ENCODE results near the gene ILRUN. TPM values are rescaled to one million over a fixed set of nuclear protein-coding genes. Genes with fewer than 3 reads are reported as not detected.
"Not testable (repeated sequence)": the region's sequence is repeated elsewhere in the genome, so short reads cannot be mapped to it uniquely, and the experiment has no call there.

The ILRUN gene
- total and polyA plus RNA-seq, 2 experiments from 2014 or later = 8.4 to 32.6 TPM

DNA sequence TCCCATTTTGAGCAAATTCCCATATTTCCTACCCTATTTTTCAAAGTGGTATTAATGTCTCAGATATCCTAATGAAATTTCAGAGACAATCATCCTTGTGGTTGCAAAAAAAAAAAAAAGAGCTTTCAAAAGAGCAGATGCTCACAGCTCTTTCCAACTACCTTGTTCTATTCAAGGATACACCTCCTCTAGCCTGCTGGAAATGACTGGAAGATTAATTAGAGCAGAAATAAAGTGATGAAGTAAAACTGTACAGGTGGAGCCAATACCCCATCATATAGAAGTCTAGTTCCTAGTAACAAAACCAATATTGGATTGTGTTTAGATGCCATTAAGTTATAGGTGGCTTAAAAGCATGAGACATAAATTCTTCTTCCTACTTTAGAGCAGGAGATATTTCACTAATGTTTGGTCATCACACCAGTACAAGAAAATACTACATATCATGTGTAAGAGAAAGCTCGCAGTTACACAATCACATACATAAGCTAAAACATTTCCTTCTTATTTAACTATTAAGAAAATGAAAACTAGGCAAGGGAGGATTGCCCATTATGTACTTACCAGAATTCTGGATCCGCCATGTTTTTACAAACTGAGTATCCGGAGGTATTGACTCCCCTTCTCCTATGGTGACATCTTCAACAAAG lies 42.4 kb downstream of the ILRUN start:
- Histone ChIP-seq H3K9me3 (ENCODE audit: low read depth) (no peaks in the 10 kb centered on the region), H3K4me3 (no peak overlapping the region), H3K27me3 (replicated peaks; ENCODE audit: insufficient read depth) (no peaks in the 10 kb centered on the region), H2AFZ (no peak overlapping the region), H3K79me2 (ENCODE audit: insufficient read depth) (peaks cover 81% of the 10 kb centered on the region), H3K4me1 (ENCODE audit: insufficient read depth) (peaks cover 25% of the 10 kb centered on the region), H4K20me1 (ENCODE audit: insufficient read depth) (no peaks in the 10 kb centered on the region), H3F3A (ENCODE audit: insufficient read depth) (peaks cover 36% of the 10 kb centered on the region), H3K4me2 (ENCODE audit: unreplicated experiment) (no peak overlapping the region), H3K36me3 (ENCODE audit: low read depth) (no peaks in the 10 kb centered on the region), H3K27ac (no peak overlapping the region), H3K9me2 (ENCODE audit: insufficient read depth) (no peaks in the 10 kb centered on the region), H3K9ac (no peak overlapping the region)
- WGBS, 2 experiments (ENCODE audit: low coverage in 1 of 2, low lambda C conversion rate in 2 of 2, missing lambda C conversion rate in 2 of 2) = 97 to 98% methylated on average over 3 of the region's 3 CpGs
- no peak for DNase-seq
- in situ Hi-C loops (cut with MboI) = no loop called here
- TF ChIP-seq EZH2 (IDR thresholded peaks at IDR 0.05; ENCODE audit: insufficient read depth, poor library complexity, severe bottlenecking) (no peak), EZH2phosphoT487 (IDR thresholded peaks at IDR 0.05; ENCODE audit: insufficient read depth, low read depth) (no peak)

DNA sequence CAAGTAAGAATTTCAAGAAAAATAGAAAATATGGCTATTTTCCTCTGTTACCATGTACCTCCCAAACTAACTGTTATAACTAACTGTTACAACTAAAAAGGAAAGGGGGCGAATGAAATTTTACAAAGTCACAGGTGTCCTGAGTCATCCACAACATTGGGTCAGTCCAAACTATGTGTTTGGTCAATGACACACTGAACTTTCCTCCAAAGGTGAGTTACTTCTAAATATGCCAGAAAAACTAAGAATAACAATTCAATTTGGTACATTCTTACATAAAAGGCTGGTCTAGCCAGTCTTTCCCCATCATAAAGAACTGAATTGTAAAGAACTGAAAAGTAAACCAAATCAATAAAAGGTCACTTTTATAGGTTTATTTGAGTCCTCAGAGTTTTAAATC lies 44.3 kb downstream of the ILRUN start:
- in situ Hi-C loops (cut with MboI) = no loop called here
- Histone ChIP-seq H4K20me1 (ENCODE audit: insufficient read depth) (no peaks in the 10 kb centered on the region), H3K79me2 (ENCODE audit: insufficient read depth) (peaks cover 88% of the 10 kb centered on the region)

DNA sequence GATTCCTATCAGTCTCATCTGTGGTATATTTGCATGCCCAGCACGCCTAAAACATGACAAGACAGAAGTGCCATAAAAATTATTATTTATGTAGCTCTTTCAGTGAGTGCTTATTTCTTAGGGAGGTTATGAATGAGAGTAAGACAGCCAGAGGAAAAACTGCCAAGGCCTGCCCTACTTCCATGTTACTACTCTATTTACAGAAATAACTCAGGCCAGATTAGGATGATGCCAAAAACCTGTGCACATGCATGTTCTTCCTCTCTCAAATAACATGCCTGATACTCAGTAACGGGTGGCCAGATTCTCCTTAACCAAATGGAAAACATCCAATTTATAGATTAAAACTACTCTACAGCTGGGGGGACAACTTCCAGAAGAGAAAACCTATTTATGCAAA lies 45.7 kb downstream of the ILRUN start:
- Histone ChIP-seq H3F3A (ENCODE audit: insufficient read depth) (peaks cover 6% of the 10 kb centered on the region; the same call in 1 of the 2 replicates), H3K9ac (no peak overlapping the region), H3K36me3 (ENCODE audit: low read depth) (peaks cover 6% of the 10 kb centered on the region), H3K9me2 (ENCODE audit: insufficient read depth) (no peaks in the 10 kb centered on the region), H3K4me1 (ENCODE audit: insufficient read depth) (peaks cover 10% of the 10 kb centered on the region; the same call in 1 of the 2 replicates), H3K4me2 (ENCODE audit: unreplicated experiment) (no peak overlapping the region), H3K27me3 (replicated peaks; ENCODE audit: insufficient read depth) (no peaks in the 10 kb centered on the region), H3K79me2 (ENCODE audit: insufficient read depth) (peaks cover 98% of the 10 kb centered on the region), H4K20me1 (ENCODE audit: insufficient read depth) (no peaks in the 10 kb centered on the region), H3K4me3 (no peak overlapping the region), H2AFZ (no peak overlapping the region), H3K9me3 (ENCODE audit: low read depth) (no peaks in the 10 kb centered on the region), H3K27ac (no peak overlapping the region)
- DNase-seq = no peak
- TF ChIP-seq EZH2phosphoT487 (IDR thresholded peaks at IDR 0.05; ENCODE audit: insufficient read depth, low read depth) = no peak
- in situ Hi-C loops (cut with MboI) = no loop called here
- 74 to 81% methylated on average over 2 of the region's 2 CpGs for WGBS, 2 experiments (ENCODE audit: low coverage in 1 of 2, low lambda C conversion rate in 2 of 2, missing lambda C conversion rate in 2 of 2)

More for the DNA sequence above, 44.3 kb downstream of the ILRUN start:
- Histone ChIP-seq H3K9me2 (ENCODE audit: insufficient read depth) (no peaks in the 10 kb centered on the region), H3K27me3 (replicated peaks; ENCODE audit: insufficient read depth) (no peaks in the 10 kb centered on the region), H2AFZ (no peak overlapping the region), H3K4me1 (ENCODE audit: insufficient read depth) (peaks cover 20% of the 10 kb centered on the region), H3K4me2 (ENCODE audit: unreplicated experiment) (no peak overlapping the region), H3K4me3 (no peak overlapping the region), H3K36me3 (ENCODE audit: low read depth) (no peaks in the 10 kb centered on the region), H3K27ac (no peak overlapping the region), H3F3A (ENCODE audit: insufficient read depth) (peaks cover 20% of the 10 kb centered on the region), H3K9ac (no peak overlapping the region), H3K9me3 (ENCODE audit: low read depth) (no peaks in the 10 kb centered on the region)
- WGBS, 2 experiments (ENCODE audit: low coverage in 1 of 2, low lambda C conversion rate in 2 of 2, missing lambda C conversion rate in 2 of 2) = 92 to 100% methylated on average over 1 of the region's 1 CpG
- TF ChIP-seq EZH2 (IDR thresholded peaks at IDR 0.05; ENCODE audit: insufficient read depth, poor library complexity, severe bottlenecking) (no peak), EZH2phosphoT487 (IDR thresholded peaks at IDR 0.05; ENCODE audit: insufficient read depth, low read depth) (no peak)
- no peak for DNase-seq

DNA sequence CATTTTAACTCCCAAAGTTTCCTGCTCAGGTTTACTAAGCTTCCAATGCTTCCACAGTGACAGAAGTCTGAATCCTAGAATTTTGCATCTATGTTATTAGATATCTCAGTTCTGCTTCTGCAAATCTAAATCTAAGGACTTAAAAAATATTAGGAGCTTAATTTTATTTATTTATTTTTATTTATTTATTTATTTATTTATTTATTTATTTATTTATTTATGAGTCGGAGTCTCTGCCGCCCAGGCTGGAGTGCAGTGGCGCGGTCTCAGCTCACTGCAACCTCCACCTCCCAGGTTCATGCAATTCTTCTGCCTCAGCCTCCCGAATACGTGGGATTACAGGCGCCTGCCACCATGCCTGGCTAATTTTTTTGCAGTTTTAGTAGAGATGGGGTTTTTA lies 46.3 kb downstream of the ILRUN start:
- DNase-seq; H3K4me1 ChIP-seq (ENCODE audit: insufficient read depth); H3K27me3 ChIP-seq (replicated peaks; ENCODE audit: insufficient read depth); H3K9ac ChIP-seq; H3K27ac ChIP-seq; H2AFZ ChIP-seq; H4K20me1 ChIP-seq (ENCODE audit: insufficient read depth); H3K9me2 ChIP-seq (ENCODE audit: insufficient read depth); H3K36me3 ChIP-seq (ENCODE audit: low read depth); H3K9me3 ChIP-seq (ENCODE audit: low read depth); in situ Hi-C loops (cut with MboI); H3K4me3 ChIP-seq; H3F3A ChIP-seq (ENCODE audit: insufficient read depth); H3K4me2 ChIP-seq (ENCODE audit: unreplicated experiment): not testable (repeated sequence)
- 97 to 99% methylated on average over 7 of the region's 7 CpGs for WGBS, 2 experiments (ENCODE audit: low coverage in 1 of 2, low lambda C conversion rate in 2 of 2, missing lambda C conversion rate in 2 of 2)
- H3K79me2 ChIP-seq (ENCODE audit: insufficient read depth) = peaks cover 98% of the 10 kb centered on the region

DNA sequence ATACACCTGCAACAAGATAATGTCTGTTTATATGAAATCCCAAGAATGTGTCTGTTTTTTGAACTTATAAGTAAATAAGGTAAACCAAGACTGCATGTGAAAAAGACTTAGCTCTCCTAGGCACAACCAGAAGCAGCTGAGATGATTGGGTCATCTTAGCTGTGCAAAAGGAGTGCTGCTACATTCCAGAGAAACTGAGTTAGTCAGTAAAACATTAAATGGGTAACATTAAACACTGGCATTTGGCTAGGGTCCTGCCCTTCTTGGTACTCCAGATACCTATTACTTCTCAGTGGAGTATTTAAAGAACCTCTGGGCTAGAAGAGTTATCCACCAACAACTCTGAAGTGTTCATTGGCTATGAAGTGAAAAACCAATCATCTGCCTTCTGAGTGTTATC lies 47.8 kb downstream of the ILRUN start:
- Histone ChIP-seq H3K4me3 (no peak overlapping the region), H3K27ac (no peak overlapping the region), H3F3A (ENCODE audit: insufficient read depth) (peaks cover 9% of the 10 kb centered on the region; the same call in 1 of the 2 replicates), H3K9me3 (ENCODE audit: low read depth) (no peaks in the 10 kb centered on the region), H3K9me2 (ENCODE audit: insufficient read depth) (no peaks in the 10 kb centered on the region), H3K79me2 (ENCODE audit: insufficient read depth) (peaks cover 93% of the 10 kb centered on the region), H4K20me1 (ENCODE audit: insufficient read depth) (no peaks in the 10 kb centered on the region), H3K9ac (no peak overlapping the region), H3K4me1 (ENCODE audit: insufficient read depth) (peaks cover 7% of the 10 kb centered on the region; the same call in 1 of the 2 replicates), H3K36me3 (ENCODE audit: low read depth) (peaks cover 8% of the 10 kb centered on the region), H3K4me2 (ENCODE audit: unreplicated experiment) (no peak overlapping the region), H2AFZ (no peak overlapping the region), H3K27me3 (replicated peaks; ENCODE audit: insufficient read depth) (no peaks in the 10 kb centered on the region)
- in situ Hi-C loops (cut with MboI) = no loop called here
- no peak for TF ChIP-seq EZH2 (IDR thresholded peaks at IDR 0.05; ENCODE audit: insufficient read depth, poor library complexity, severe bottlenecking)
- TF ChIP-seq EZH2phosphoT487 (IDR thresholded peaks at IDR 0.05; ENCODE audit: insufficient read depth, low read depth) = no peak
- DNase-seq = no peak

Small RNA genes lying within 50 kb of the gene (small RNA-seq; reads per million reads assigned to genes)
- not detected for gene RN7SL200P (ENCODE audit: low read depth, low replicate concordance)

Other genes starting within 250 kb of the ILRUN start
- not detected in 2 replicates for gene PACSIN1, start 230.7 kb downstream of the ILRUN start, total RNA-seq (2014; rRNA removed; shearing (Covaris generic))
- gene PACSIN1, start 230.7 kb downstream of the ILRUN start, polyA plus RNA-seq (2016; fragmentation: Nextera tagmentation; extraction: Ambion mirVana) = not detected in 2 replicates
- not detected in 2 replicates for gene SPDEF, start 140.4 kb downstream of the ILRUN start, total RNA-seq (2014; rRNA removed; shearing (Covaris generic))
- gene SPDEF, start 140.4 kb downstream of the ILRUN start, polyA plus RNA-seq (2016; fragmentation: Nextera tagmentation; extraction: Ambion mirVana) = not detected in 2 replicates
- gene SNRPC, start 60.7 kb upstream of the ILRUN start, total RNA-seq (2014; rRNA removed; shearing (Covaris generic)) = 61.4 and 98.9 TPM in 2 replicates
- gene SNRPC, start 60.7 kb upstream of the ILRUN start, polyA plus RNA-seq (2016; fragmentation: Nextera tagmentation; extraction: Ambion mirVana) = 204 and 207 TPM in 2 replicates
- gene BLTP3A, start 95.3 kb upstream of the ILRUN start, total RNA-seq (2014; rRNA removed; shearing (Covaris generic)) = 4.9 TPM in 2 replicates
- 3.1 and 3.2 TPM in 2 replicates for gene BLTP3A, start 95.3 kb upstream of the ILRUN start, polyA plus RNA-seq (2016; fragmentation: Nextera tagmentation; extraction: Ambion mirVana)
- gene TAF11, start 191.3 kb upstream of the ILRUN start, total RNA-seq (2014; rRNA removed; shearing (Covaris generic)) = 18.2 and 27.1 TPM in 2 replicates
- 23.0 and 24.8 TPM in 2 replicates for gene TAF11, start 191.3 kb upstream of the ILRUN start, polyA plus RNA-seq (2016; fragmentation: Nextera tagmentation; extraction: Ambion mirVana)
- 4.4 and 7.2 TPM in 2 replicates for gene ANKS1A, start 192.5 kb upstream of the ILRUN start, total RNA-seq (2014; rRNA removed; shearing (Covaris generic))
- gene ANKS1A, start 192.5 kb upstream of the ILRUN start, polyA plus RNA-seq (2016; fragmentation: Nextera tagmentation; extraction: Ambion mirVana) = 3.2 and 3.3 TPM in 2 replicates

Data from GM23248 (cell line).